HepG2 (cell line): Measurements from ENCODE around the gene CPLX3. TPM values are rescaled to one million over a fixed set of nuclear protein-coding genes. Genes with fewer than 3 reads are reported as not detected.

Experiments
- ATAC-seq: fragments of 200-7000 bp; cut with Tn5 transposase; 3 replicates; pipeline ENCODE4 v1.9.1; 2020; ENCODE audit warnings: mild to moderate bottlenecking, moderate library complexity
- BruUV-seq: library from RNA; stranded (reverse); fragments of 400-500 nt; replicated peaks from 2 replicates; lab custom pipeline; 2021; lab: Mats Ljungman, UMichigan
- CTCF ChIA-PET: fragments of 300-600 bp; formaldehyde crosslinking; extraction: SDS; loops from one replicate; lab custom pipeline; 2021; ENCODE audit warnings: low total read pairs, inconsistent platforms, low intra/inter-chr PET ratio; lab: Yijun Ruan, JAX
- POLR2A ChIA-PET: fragments of 350-600 bp; sonication (Branson Sonifier 250); formaldehyde crosslinking; loops from one replicate; lab custom pipeline; 2020; ENCODE audit warnings: antibody characterized with exemption, inconsistent platforms; lab: Yijun Ruan, JAX
- DNase-seq: peaks from one replicate; pipeline ENCODE4 v3.0.0-alpha.2; 2015; ENCODE audit warnings: low spot score
- FAIRE-seq: peaks from 3 replicates; lab custom pipeline; 2011; peaks lifted over from hg19 to GRCh38; lab: Jason Lieb, UNC
- H2AFZ ChIP-seq: one replicate; pipeline ENCODE4 v1.6.1; 2011; ENCODE audit warnings: low read length, inconsistent platforms
- H3K27ac ChIP-seq: fragments of 300-600 bp; 3 replicates; pipeline ENCODE4 v1.8.0; 2011; ENCODE audit warnings: mixed run types, mild to moderate bottlenecking, mixed read lengths, low read length, inconsistent platforms; ENCODE audit not compliant: insufficient read depth; ENCODE audit errors: extremely low read length
- H3K27me3 ChIP-seq, 2 experiments: fragments of 200-600 bp in 1 of 2; 2 replicates in 1 of 2; 3 replicates in 1 of 2; pipeline versions ENCODE4 v1.6.0 to v1.8.0; 2011; ENCODE audit warnings: low read length in 2 of 2, mild to moderate bottlenecking in 2 of 2, moderate library complexity in 2 of 2, inconsistent platforms in 1 of 2; ENCODE audit not compliant: insufficient read depth in 2 of 2, control insufficient read depth in 1 of 2
- H3K36me3 ChIP-seq, 2 experiments: fragments of 200-600 bp in 1 of 2; replicated peaks in 1 of 2; 2 replicates in 1 of 2; 3 replicates in 1 of 2; pipeline versions ENCODE4 v1.5.1 to v1.8.0; 2011; ENCODE audit warnings: low read length in 2 of 2, inconsistent platforms in 1 of 2; ENCODE audit not compliant: insufficient read depth in 2 of 2, control insufficient read depth in 1 of 2
- H3K4me1 ChIP-seq: 2 replicates; pipeline ENCODE4 v1.5.1; 2012; ENCODE audit warnings: low read length, inconsistent platforms; ENCODE audit not compliant: insufficient read depth
- H3K4me2 ChIP-seq: 2 replicates; pipeline ENCODE4 v1.6.0; 2011; ENCODE audit warnings: low read depth, low read length, inconsistent platforms
- H3K4me3 ChIP-seq, 3 experiments: fragments of 200-600 bp in 1 of 3; sonication (generic), shearing (Covaris generic) in 1 of 3; replicated peaks in 1 of 3; 2 replicates each; pipeline ENCODE4 v1.5.1; 2011 to 2016; ENCODE audit warnings: low read length in 3 of 3, inconsistent platforms in 2 of 3, low read depth in 2 of 3, mild to moderate bottlenecking in 2 of 3, control low read depth in 1 of 3, mixed read lengths in 1 of 3; ENCODE audit not compliant: insufficient read depth in 1 of 3
- H3K79me2 ChIP-seq: one replicate; pipeline ENCODE4 v1.6.1; 2011; ENCODE audit warnings: low read length, inconsistent platforms; ENCODE audit not compliant: insufficient read depth
- H3K9ac ChIP-seq: 2 replicates; pipeline ENCODE4 v1.6.0; 2011; ENCODE audit warnings: mild to moderate bottlenecking, low read depth, low read length, inconsistent platforms; ENCODE audit not compliant: insufficient read depth
- H3K9me3 ChIP-seq: 2 replicates; pipeline ENCODE4 v1.5.1; 2012; ENCODE audit warnings: mild to moderate bottlenecking, low read length
- H4K20me1 ChIP-seq: 2 replicates; pipeline ENCODE4 v1.6.0; 2011; ENCODE audit warnings: inconsistent platforms, mild to moderate bottlenecking, low read length, moderate library complexity; ENCODE audit not compliant: insufficient read depth
- HMG20A ChIP-seq: IDR thresholded peaks from 2 replicates; pipeline ENCODE4 v1.6.1; 2016; ENCODE audit warnings: borderline replicate concordance
- HMGXB3 ChIP-seq: sonication (generic); formaldehyde crosslinking; IDR thresholded peaks from 2 replicates; pipeline ENCODE4 v1.4.0; 2020; ENCODE audit warnings: missing genetic modification reagents, borderline replicate concordance
- HNF4G ChIP-seq, 2 experiments: sonication (generic) in 1 of 2; formaldehyde crosslinking in 1 of 2; IDR thresholded peaks; 2 replicates each; pipeline versions ENCODE4 v1.4.0 to v1.6.1; 2011 to 2020; ENCODE audit warnings: borderline replicate concordance in 2 of 2, low read depth in 2 of 2, mild to moderate bottlenecking in 2 of 2, low read length in 1 of 2, missing genetic modification reagents in 1 of 2, moderate library complexity in 1 of 2
- MAZ ChIP-seq, 2 experiments: sonication (generic) in 1 of 2; formaldehyde crosslinking in 1 of 2; IDR thresholded peaks; 2 replicates each; pipeline versions ENCODE4 v1.5.0 to v1.6.1; 2012 to 2020; ENCODE audit warnings: low read depth in 2 of 2, mild to moderate bottlenecking in 2 of 2, borderline replicate concordance in 1 of 2, improper control_type of control experiment in 1 of 2, low read length in 1 of 2, missing genetic modification reagents in 1 of 2, moderate library complexity in 1 of 2
- MXI1 ChIP-seq: IDR thresholded peaks from 3 replicates; pipeline ENCODE4 v1.6.1; 2012; ENCODE audit warnings: low read depth, low read length, inconsistent platforms, borderline replicate concordance
- SETDB1 ChIP-seq: sonication (generic); formaldehyde crosslinking; IDR thresholded peaks from 2 replicates; pipeline ENCODE4 v1.5.1; 2020; ENCODE audit warnings: missing genetic modification reagents, mild to moderate bottlenecking, borderline replicate concordance
- ZNF44 ChIP-seq: sonication (generic); formaldehyde crosslinking; IDR thresholded peaks from 2 replicates; pipeline ENCODE4 v1.5.1; 2020; ENCODE audit warnings: mild to moderate bottlenecking, missing genetic modification reagents
- WGBS: methylation state at CpG from one replicate; pipeline ENCODE4 v1.1.6; 2017; ENCODE audit warnings: low lambda C conversion rate; 5-methylcytosine and 5-hydroxymethylcytosine counted together
- in situ Hi-C: cut with HindIII; loops from 2 replicates; pipeline ENCODE4 v1.10.0; 2017; ENCODE audit warnings: low pct_unique_long_range_greater_than_20kb; ENCODE audit not compliant: extremely low pct_ligation_motif_present
- intact Hi-C: fragments of 100-400 bp; cut with micrococcal nuclease; formaldehyde crosslinking; loops from one replicate; pipeline ENCODE4 v1.10.0; 2022; ENCODE audit not compliant: unreplicated experiment
- polyA plus RNA-seq, 8 experiments: library from polyadenylated mRNA; depleted of rRNA in 3 of 8; stranded (reverse) in 7 of 8; unstranded in 1 of 8; fragments of >200 nt; fragmentation: Illumina TruSeq in 4 of 8; extraction: Trizol in 4 of 8; gene quantifications; 2 replicates each; pipeline versions ENCODE4 v1.2.1 to v1.2.3, GENCODE V29; 2011 to 2016; ENCODE audit warnings: low read depth in 4 of 8, missing spikeins in 1 of 8, mixed read lengths in 1 of 8; ENCODE audit not compliant: insufficient read depth in 1 of 8
- total RNA-seq, 5 experiments: library from RNA; depleted of rRNA; stranded (reverse); fragments of >200 nt; fragmentation: Illumina TruSeq; extraction: Trizol; gene quantifications; 2 replicates each; pipeline ENCODE4 v1.2.3, GENCODE V29; 2016; ENCODE audit warnings: low read depth in 1 of 5
- TF ChIP-seq, protein P1 (sequence below): sonication (generic); formaldehyde crosslinking; IDR thresholded peaks from 2 replicates; pipeline ENCODE4 v1.4.0; 2020; ENCODE audit warnings: mild to moderate bottlenecking, missing genetic modification reagents

CPLX3 gene
- total and polyA plus RNA-seq, 2 of the 13 experiments (the other 11 are each of a cell fraction or from before 2014, with no cell fraction given) = not detected

GRCh38 chr15:74782259-74783071 is 44.0 kb upstream of the CPLX3 start (continued):
- no peak for TF ChIP-seq SETDB1 (CRISPR knock-in tag)

GRCh38 chr15:74783072-74783807 is 43.2 kb upstream of the CPLX3 start:
- POLR2A ChIA-PET = interaction anchor here (1.4 to 3.5 kb wide), 3 partner anchors 10 to 52 kb away, joined by 4 to 21 read pairs (median 13); no protein-coding TSS in a partner anchor
- peak overlapping the region; percentile 45 for H3K27ac ChIP-seq
- H3K4me2 ChIP-seq = peak overlapping the region; percentile 86
- in situ Hi-C loops (loop anchor here (10.0 kb wide), 1 partner anchor 238 kb away; the partner anchor contains the start of gene ARID3B), intact Hi-C loops (loop anchor here (2.0 to 5.0 kb wide), 2 partner anchors 18 to 34 kb away; no protein-coding TSS in a partner anchor)
- no peaks in the 10 kb centered on the region for H3K27me3 ChIP-seq
- 0% methylated on average over 3 of the region's 13 CpGs for whole genome bisulfite sequencing
- no peak overlapping the region for H2AFZ ChIP-seq
- no peak for FAIRE-seq
- H3K36me3 ChIP-seq = peaks cover 1 to 12% of the 10 kb centered on the region in 2 experiments; a peak in 2 of 5 replicates
- peak overlapping the region; percentile 78 for H3K9ac ChIP-seq
- H3K79me2 ChIP-seq = peaks cover 48% of the 10 kb centered on the region
- peak overlapping the region; percentile 66 to 84 (median 69) for H3K4me3 ChIP-seq
- DNase-seq = no peak
- no peaks in the 10 kb centered on the region for H3K9me3 ChIP-seq
- ATAC-seq = peak; percentile 51
- CTCF ChIA-PET = no interaction called here
- H4K20me1 ChIP-seq = peaks cover 9% of the 10 kb centered on the region
- no TSS peak for BruUV-seq
- peaks cover 69% of the 10 kb centered on the region for H3K4me1 ChIP-seq
- TF ChIP-seq ZNF44 (CRISPR knock-in tag) (no peak), MAZ (IDR thresholded peaks at IDR 0.05; ENCODE audit: borderline replicate concordance, low read depth, low read length) (no peak), MAZ (CRISPR knock-in tag; IDR thresholded peaks at IDR 0.05; ENCODE audit: low read depth) (no peak), HNF4G (IDR thresholded peaks at IDR 0.05; ENCODE audit: borderline replicate concordance, low read depth, low read length) (no peak), HNF4G (CRISPR knock-in tag; IDR thresholded peaks at IDR 0.05; ENCODE audit: borderline replicate concordance, low read depth) (no peak), MXI1 (0 out of 3 replicates have a peak, but pooled peaks have one; percentile 46), HMG20A (CRISPR knock-in tag) (no peak), HMGXB3 (CRISPR knock-in tag) (no peak)
- TF ChIP-seq, protein P1, sequence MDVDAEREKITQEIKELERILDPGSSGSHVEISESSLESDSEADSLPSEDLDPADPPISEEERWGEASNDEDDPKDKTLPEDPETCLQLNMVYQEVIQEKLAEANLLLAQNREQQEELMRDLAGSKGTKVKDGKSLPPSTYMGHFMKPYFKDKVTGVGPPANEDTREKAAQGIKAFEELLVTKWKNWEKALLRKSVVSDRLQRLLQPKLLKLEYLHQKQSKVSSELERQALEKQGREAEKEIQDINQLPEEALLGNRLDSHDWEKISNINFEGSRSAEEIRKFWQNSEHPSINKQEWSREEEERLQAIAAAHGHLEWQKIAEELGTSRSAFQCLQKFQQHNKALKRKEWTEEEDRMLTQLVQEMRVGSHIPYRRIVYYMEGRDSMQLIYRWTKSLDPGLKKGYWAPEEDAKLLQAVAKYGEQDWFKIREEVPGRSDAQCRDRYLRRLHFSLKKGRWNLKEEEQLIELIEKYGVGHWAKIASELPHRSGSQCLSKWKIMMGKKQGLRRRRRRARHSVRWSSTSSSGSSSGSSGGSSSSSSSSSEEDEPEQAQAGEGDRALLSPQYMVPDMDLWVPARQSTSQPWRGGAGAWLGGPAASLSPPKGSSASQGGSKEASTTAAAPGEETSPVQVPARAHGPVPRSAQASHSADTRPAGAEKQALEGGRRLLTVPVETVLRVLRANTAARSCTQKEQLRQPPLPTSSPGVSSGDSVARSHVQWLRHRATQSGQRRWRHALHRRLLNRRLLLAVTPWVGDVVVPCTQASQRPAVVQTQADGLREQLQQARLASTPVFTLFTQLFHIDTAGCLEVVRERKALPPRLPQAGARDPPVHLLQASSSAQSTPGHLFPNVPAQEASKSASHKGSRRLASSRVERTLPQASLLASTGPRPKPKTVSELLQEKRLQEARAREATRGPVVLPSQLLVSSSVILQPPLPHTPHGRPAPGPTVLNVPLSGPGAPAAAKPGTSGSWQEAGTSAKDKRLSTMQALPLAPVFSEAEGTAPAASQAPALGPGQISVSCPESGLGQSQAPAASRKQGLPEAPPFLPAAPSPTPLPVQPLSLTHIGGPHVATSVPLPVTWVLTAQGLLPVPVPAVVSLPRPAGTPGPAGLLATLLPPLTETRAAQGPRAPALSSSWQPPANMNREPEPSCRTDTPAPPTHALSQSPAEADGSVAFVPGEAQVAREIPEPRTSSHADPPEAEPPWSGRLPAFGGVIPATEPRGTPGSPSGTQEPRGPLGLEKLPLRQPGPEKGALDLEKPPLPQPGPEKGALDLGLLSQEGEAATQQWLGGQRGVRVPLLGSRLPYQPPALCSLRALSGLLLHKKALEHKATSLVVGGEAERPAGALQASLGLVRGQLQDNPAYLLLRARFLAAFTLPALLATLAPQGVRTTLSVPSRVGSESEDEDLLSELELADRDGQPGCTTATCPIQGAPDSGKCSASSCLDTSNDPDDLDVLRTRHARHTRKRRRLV (CRISPR knock-in tag) = peak; percentile 57; the same call in 1 of the 2 replicates
